ENCODE measurements around the gene SERPINB7. TPM values are rescaled to one million over a fixed set of nuclear protein-coding genes. Genes with fewer than 3 reads are reported as not detected.
"Not testable (repeated sequence)": the region's sequence is repeated elsewhere in the genome, so short reads cannot be mapped to it uniquely, and the experiment has no call there.

SERPINB7 gene, protein sequence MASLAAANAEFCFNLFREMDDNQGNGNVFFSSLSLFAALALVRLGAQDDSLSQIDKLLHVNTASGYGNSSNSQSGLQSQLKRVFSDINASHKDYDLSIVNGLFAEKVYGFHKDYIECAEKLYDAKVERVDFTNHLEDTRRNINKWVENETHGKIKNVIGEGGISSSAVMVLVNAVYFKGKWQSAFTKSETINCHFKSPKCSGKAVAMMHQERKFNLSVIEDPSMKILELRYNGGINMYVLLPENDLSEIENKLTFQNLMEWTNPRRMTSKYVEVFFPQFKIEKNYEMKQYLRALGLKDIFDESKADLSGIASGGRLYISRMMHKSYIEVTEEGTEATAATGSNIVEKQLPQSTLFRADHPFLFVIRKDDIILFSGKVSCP
- not detected for total RNA-seq
- long read RNA-seq, result 0 reads

DNA sequence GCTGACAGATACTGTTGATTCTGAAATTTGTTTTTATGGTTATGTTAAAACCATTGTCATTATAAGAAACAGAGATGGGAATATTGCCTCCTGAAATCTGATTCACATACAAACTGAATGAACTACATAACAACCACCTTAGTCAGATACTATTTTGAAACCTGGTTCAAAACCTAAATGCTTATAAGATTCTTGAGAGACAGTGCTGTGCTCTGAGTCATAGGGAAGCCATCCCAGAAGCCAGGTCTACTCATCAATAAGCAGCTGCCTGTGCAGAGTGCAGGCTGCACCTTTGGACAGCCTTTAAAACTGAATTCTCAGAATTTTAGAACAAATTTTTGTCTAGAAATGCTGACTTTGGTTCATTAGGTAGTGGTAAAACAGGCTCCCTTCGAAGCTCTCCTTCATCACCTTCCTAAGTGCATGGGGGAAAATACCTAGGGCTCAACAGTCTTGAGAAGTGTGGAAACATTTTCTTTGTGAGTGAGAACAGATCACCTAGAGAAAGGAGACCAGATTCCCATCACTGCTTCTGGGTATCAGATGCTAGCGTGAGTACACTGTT, at the start of gene SERPINB7:
Gene SERPINB7 (plus strand): TSS at position 253 of the 565 bp plus-strand sequence. CDS start 6,955 bp downstream, outside the sequence.
- intact Hi-C loops (cut with micrococcal nuclease), result no loop called here
- ATAC-seq (no peak), DNase-seq (no peak)

DNA sequence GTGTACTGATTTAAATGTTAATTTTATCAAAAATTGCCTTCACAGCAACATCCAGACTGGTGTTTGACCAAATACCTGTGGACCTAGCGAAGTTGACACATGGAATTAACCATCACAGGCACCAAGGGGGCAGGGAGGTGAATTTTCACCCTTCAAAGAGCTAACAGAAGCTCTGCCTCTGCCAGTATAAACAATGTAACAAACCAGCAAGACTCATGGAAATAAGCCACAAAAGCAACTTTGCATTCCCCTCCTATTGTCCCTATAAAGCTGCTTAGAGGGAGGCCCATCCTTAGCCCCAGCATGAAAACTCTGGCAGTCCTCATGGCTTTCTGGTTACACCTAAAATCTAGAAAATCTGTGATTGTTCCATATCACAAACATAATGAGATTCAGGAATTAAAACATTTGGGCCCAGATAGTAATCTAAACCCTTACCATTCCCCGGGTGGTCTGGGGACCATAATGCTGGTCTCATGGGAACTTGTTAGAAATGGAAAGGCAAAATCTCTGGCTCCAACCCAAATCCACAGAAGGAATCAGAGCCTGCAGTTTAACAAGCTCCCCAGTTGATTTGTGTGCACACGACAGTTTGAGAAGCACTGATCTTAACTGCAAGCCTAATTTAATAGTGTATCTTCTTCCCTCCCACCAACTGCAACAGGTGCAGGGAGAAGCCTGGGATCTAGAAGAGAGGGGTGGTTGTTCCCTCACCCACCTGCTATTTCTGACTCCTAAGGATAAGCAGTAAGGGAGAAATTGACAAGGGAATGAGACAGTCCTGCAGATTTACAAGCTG, 49.3 kb upstream of the SERPINB7 start:
- ATAC-seq, result no peak
- DNase-seq, result no peak
- intact Hi-C loops (cut with micrococcal nuclease), result no loop called here

DNA sequence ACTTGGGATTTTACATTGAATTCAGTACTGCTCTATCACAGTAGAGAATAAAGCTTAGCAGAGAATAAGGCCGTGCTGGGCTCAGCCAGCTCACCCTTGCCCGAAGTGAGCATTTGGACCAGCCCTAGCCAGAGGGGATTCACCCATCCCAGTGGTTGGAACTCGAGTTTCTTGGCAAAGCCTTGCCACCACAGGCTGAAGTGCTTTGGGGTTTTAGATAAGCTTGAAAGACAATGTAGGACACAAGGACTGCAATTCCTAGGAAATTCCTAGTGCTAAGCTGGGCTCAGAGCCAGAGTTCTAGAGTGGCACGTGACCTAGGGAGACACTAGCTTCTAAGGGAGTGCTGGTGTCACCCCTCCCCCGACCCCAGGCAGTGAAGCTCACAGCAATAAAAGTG, 44.4 kb upstream of the SERPINB7 start:
- ATAC-seq, result no peak
- intact Hi-C loops (cut with micrococcal nuclease), result no loop called here
- DNase-seq, result no peak

GRCh38 chr18:63731215-63731614, 44.0 kb upstream of the SERPINB7 start:
- ATAC-seq, result no peak
- no peak for DNase-seq
- intact Hi-C loops (cut with micrococcal nuclease), result no loop called here

DNA sequence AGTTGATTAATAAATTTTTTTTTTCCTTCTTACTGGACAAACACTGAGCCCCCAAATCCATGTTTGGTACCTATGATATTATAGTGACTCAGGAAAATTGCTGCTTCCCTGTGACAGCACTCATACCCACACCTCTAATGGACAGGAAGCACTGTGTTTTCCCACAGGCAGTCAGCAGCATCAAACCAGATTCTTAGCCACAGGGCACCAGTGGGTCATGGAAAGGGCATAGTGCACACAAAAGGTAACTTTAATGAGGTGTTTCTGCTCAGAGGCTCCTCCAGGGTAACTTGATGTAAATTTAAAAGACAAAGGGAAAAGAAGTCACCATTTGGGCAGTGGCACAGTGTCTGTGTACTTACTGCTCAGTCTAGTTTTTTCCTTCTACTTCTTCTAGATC, 38.3 kb upstream of the SERPINB7 start:
- intact Hi-C loops (cut with micrococcal nuclease), result no loop called here
- ATAC-seq (no peak), DNase-seq (no peak)

DNA sequence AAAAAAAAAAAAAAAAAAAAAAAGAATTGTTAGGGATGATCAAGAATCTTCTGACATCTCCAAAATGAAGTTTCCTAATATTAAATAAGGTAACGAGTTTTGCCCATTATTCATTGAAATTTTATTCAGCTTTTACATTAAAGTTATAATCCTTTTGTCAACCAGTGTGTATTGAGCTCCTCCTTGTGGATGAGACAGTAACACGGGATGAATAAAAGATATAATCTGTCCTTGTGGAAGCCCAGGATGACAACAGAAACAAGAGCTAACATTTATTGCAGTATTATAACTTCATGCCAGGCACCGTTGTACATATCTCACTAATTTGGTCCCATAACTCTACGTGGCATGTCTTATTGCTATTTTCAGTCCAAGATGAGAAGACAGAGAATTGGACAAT, 33.4 kb upstream of the SERPINB7 start:
- DNase-seq (no peak), ATAC-seq (no peak)
- intact Hi-C loops (cut with micrococcal nuclease), result no loop called here

DNA sequence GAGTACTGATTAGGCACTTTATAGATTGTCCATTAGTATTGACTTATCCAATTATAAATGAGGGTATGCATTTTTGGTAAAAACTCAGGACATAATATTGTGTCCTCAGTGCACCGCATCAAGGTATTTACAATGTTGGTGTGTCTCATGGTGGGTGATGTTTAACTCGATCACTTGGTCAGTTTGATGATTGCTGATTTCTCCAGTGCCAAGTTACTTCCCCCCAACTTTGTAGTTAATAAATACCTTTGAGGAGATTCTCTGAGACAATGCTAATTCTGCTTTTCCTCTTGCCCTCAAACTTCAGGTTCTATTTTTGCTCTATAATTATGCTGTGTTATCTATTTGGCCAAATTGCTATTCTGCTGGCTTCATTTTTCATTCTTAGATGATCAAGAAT, 28.2 kb upstream of the SERPINB7 start:
- intact Hi-C loops (cut with micrococcal nuclease), result no loop called here
- DNase-seq, result no peak
- no peak for ATAC-seq

- DNase-seq (no peak), ATAC-seq (no peak)
- intact Hi-C loops (cut with micrococcal nuclease), result no loop called here
Measured at GRCh38 chr18:63749489-63749888, 25.7 kb upstream of the SERPINB7 start.

GRCh38 chr18:63752636-63753035, 22.6 kb upstream of the SERPINB7 start:
- intact Hi-C loops (cut with micrococcal nuclease), result no loop called here
- no peak for ATAC-seq

GRCh38 chr18:63753676-63754075, 21.5 kb upstream of the SERPINB7 start:
- DNase-seq, result no peak
- ATAC-seq, result no peak
- intact Hi-C loops (cut with micrococcal nuclease), result no loop called here

More at GRCh38 chr18:63752636-63753035, 22.6 kb upstream of the SERPINB7 start:
- DNase-seq, result no peak

GRCh38 chr18:63757541-63757940, 17.7 kb upstream of the SERPINB7 start:
- DNase-seq (no peak), ATAC-seq (no peak)
- intact Hi-C loops (cut with micrococcal nuclease), result no loop called here

DNA sequence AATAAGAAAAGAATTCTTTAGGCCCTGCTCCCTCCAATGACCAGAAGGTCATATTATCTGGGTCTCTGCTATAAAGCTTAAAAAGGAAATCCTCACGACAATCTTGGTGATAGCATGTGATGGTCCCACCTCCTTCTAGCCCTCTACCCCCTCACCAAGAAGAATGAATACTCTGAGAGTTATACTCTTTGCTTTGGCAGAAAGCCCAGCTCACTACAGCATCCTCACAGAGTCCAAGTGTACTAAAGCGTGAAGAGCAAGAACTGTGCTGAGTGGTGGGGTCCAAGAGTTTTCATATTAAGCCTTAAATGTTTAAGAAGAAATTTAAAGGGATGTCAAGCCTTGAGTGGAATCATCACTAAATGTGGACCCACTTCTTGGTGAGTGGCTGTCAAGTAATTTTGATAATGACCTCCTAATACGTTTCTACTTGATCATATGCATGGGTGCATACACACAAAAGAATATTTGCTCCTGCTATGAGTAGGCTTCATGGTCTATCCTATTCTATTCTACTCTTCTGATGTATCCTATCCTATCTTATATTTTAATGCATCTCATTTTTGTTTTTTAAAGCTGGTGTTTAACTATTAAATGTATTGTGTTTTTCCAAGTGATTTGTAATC, 16.5 kb upstream of the SERPINB7 start:
- intact Hi-C loops (cut with micrococcal nuclease), result no loop called here
- no peak for ATAC-seq
- DNase-seq, result no peak

DNA sequence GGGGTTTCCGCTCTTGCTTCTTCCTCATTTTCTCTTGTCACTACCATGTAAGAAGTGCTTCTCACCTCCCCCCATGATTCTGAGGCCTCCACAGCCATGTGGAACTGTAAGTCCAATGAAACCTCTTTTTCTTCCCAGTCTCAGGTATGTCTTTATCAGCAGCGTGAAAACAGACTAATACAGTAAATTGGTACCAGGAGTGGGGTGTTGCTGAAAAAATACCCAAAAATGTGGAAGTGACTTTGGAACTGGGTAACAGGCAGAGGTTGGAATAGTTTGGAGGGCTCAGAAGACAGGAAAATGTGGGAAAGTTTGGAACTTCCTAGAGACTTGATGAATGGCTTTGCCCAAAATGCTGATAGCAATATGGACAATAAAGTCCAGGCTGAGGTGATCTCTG, 15.4 kb upstream of the SERPINB7 start:
- intact Hi-C loops (cut with micrococcal nuclease); DNase-seq; ATAC-seq: not testable (repeated sequence)

- intact Hi-C loops (cut with micrococcal nuclease), result no loop called here
- DNase-seq, result no peak
- no peak for ATAC-seq
Measured at GRCh38 chr18:63762518-63762917, 12.7 kb upstream of the SERPINB7 start.

- ATAC-seq (no peak), DNase-seq (no peak)
- intact Hi-C loops (cut with micrococcal nuclease), result no loop called here
Measured at GRCh38 chr18:63763831-63764600, 11.2 kb upstream of the SERPINB7 start.

- ATAC-seq, result no peak
- intact Hi-C loops (cut with micrococcal nuclease), result no loop called here
- DNase-seq, result no peak
Measured at GRCh38 chr18:63765837-63766236, 9.4 kb upstream of the SERPINB7 start.

DNA sequence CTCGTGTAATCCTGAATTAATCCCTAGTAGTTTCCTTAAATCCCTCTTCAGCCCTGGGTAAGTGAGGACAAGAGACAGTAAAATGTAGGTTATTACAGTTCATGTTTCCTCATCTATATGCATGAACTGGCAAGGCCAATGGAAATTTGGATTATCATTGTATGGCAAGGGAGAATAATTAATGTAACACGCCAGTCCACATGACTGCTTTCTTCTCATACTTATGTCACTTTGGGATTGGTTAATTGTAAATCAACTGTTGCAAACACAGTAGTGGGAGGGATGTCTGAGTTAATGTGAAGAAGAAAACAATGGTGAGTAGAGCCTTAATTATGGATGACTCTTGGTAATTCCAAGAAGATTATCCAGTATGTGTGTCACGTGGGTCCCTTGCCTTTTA, 1.7 kb upstream of the SERPINB7 start:
- intact Hi-C loops (cut with micrococcal nuclease), result no loop called here
- DNase-seq (no peak), ATAC-seq (no peak)

DNA sequence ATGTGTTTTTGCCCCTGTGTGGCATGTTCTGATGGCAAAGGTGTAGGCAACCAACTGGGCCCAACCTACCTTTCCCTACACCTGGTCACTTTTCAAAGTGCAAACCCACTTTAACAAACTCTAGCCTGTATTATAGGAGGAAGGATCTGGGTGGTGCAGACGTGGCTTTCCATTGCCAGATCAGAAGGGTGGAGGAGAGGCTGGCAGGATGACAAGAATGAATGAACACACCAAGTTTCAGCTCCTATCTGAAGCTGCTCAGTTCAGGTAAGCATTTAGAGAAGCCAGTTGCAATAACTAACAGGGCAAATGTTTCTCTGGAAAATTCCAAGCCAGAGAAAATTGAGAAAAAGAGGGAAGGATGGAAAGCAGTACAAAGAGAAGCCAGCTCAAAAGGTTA, 707 bp upstream of the SERPINB7 start:
- intact Hi-C loops (cut with micrococcal nuclease), result no loop called here
- ATAC-seq (no peak), DNase-seq (no peak)

DNA sequence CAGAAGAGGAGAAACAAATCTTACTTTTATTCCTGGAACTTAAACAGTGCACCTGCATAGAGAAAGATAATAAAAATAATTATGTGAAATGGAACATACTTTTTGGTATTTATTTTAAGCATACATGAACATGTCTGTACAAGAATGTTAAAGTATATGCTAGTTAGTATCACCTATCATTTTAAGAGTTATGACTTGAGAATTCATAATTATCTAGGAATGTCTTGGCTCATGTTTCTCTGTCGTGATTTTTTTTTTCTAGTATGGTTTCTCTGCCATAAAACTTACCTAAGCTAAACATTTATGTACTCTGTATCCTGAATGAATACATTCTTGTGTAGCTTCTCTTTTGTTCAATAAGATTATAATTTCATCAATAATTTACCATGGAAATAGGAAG, 4.2 kb downstream of the SERPINB7 start:
- no peak for ATAC-seq
- no peak for DNase-seq
- intact Hi-C loops (cut with micrococcal nuclease), result no loop called here

Measured in left ventricle myocardium superior (tissue), 1 donor.